Endothelial cell of hepatic sinusoid (primary cell): Measurements from ENCODE around the gene LIMCH1.
"Not testable (repeated sequence)": the region's sequence is repeated elsewhere in the genome, so short reads cannot be mapped to it uniquely, and the experiment has no call there.

Experiments
- in situ Hi-C: cut with HindIII; loops from 2 replicates; pipeline ENCODE4 v1.10.0; 2017; ENCODE audit warnings: low sequenced_read_pairs

The LIMCH1 gene

GRCh38 chr4:41538017-41538733 is at the start of gene LIMCH1:
TSS of gene LIMCH1 (plus strand) at chr4:41538157. CDS start at chr4:41605996, 67,839 bp downstream.
- in situ Hi-C loops = no loop called here

- in situ Hi-C loops = not testable (repeated sequence)
These were observed 46.8 kb upstream of the LIMCH1 start for GRCh38 chr4:41491081-41491576.

- in situ Hi-C loops = no loop called here
These were observed 41.0 kb upstream of the LIMCH1 start for GRCh38 chr4:41496977-41497376.

GRCh38 chr4:41498177-41498576 is 39.8 kb upstream of the LIMCH1 start:
- in situ Hi-C loops = no loop called here

GRCh38 chr4:41504167-41504818 is 33.7 kb upstream of the LIMCH1 start:
- in situ Hi-C loops = no loop called here

- in situ Hi-C loops = no loop called here
These were observed 32.7 kb upstream of the LIMCH1 start for GRCh38 chr4:41505161-41505661.

- in situ Hi-C loops = no loop called here
These were observed 31.8 kb upstream of the LIMCH1 start for GRCh38 chr4:41506130-41506529.

- in situ Hi-C loops = no loop called here
These were observed 30.5 kb upstream of the LIMCH1 start for GRCh38 chr4:41507291-41507947.

- in situ Hi-C loops = no loop called here
These were observed 28.5 kb upstream of the LIMCH1 start for GRCh38 chr4:41509451-41509866.

GRCh38 chr4:41510179-41510578 is 27.8 kb upstream of the LIMCH1 start:
- in situ Hi-C loops = no loop called here

- in situ Hi-C loops = no loop called here
These were observed 25.8 kb upstream of the LIMCH1 start for GRCh38 chr4:41512136-41512535.

- in situ Hi-C loops = no loop called here
These were observed 25.4 kb upstream of the LIMCH1 start for GRCh38 chr4:41512596-41512995.

- in situ Hi-C loops = no loop called here
These were observed 23.8 kb upstream of the LIMCH1 start for GRCh38 chr4:41514169-41514568.

- in situ Hi-C loops = no loop called here
These were observed 23.0 kb upstream of the LIMCH1 start for GRCh38 chr4:41514766-41515481.

- in situ Hi-C loops = no loop called here
These were observed 20.8 kb upstream of the LIMCH1 start for GRCh38 chr4:41517121-41517520.

- in situ Hi-C loops = no loop called here
These were observed 20.2 kb upstream of the LIMCH1 start for GRCh38 chr4:41517747-41518146.

- in situ Hi-C loops = no loop called here
These were observed 13.5 kb upstream of the LIMCH1 start for GRCh38 chr4:41524425-41524824.

- in situ Hi-C loops = no loop called here
These were observed 12.8 kb upstream of the LIMCH1 start for GRCh38 chr4:41525129-41525528.

GRCh38 chr4:41526628-41527027 is 11.3 kb upstream of the LIMCH1 start:
- in situ Hi-C loops = no loop called here

- in situ Hi-C loops = no loop called here
These were observed 9.3 kb upstream of the LIMCH1 start for GRCh38 chr4:41528512-41529205.
